ENCODE data around the gene GPX7. TPM values are rescaled to one million over a fixed set of nuclear protein-coding genes. Genes with fewer than 3 reads are reported as not detected.

GPX7 gene
- total RNA-seq, 1 experiment from 2014 or later: 25.2 TPM

- no peaks in the 10 kb centered on the region for H3K27me3 ChIP-seq (replicated peaks; ENCODE audit: insufficient read depth, low read depth, low read length, poor library complexity)
- TF ChIP-seq EZH2 (IDR thresholded peaks at IDR 0.05; ENCODE audit: borderline replicate concordance, low read depth, low read length, poor library complexity, severe bottlenecking) (no peak), CTCF (conservative IDR thresholded peaks at IDR 0.05; ENCODE audit: low read depth, low read length) (no peak)
- no peaks in the 10 kb centered on the region for H3K9me3 ChIP-seq (ENCODE audit: low read depth, low read length, poor library complexity, severe bottlenecking)
- ChIA-PET CTCF (no interaction called here), POLR2A (ENCODE audit: low non-redundant PET) (no interaction called here)
- no peak for DNase-seq (ENCODE audit: low spot score)
- no peaks in the 10 kb centered on the region for H3K36me3 ChIP-seq (ENCODE audit: insufficient read depth, low read length, poor library complexity, severe bottlenecking)
- intact Hi-C loops (cut with micrococcal nuclease; ENCODE audit: unreplicated experiment): no loop called here
- H3K27ac ChIP-seq (ENCODE audit: low read depth, low read length, poor library complexity, severe bottlenecking): no peak overlapping the region
- BruUV-seq (replicated peaks): no TSS peak
- H3K4me3 ChIP-seq (ENCODE audit: low read depth, low read length, poor library complexity, severe bottlenecking): no peak overlapping the region
- H3K4me1 ChIP-seq (ENCODE audit: insufficient read depth, low read length, poor library complexity, severe bottlenecking): no peaks in the 10 kb centered on the region
These were observed 20.0 kb upstream of the GPX7 start for GRCh38 chr1:52582116-52582696.

- DNase-seq (ENCODE audit: low spot score): no peak
- no peak overlapping the region for H3K27ac ChIP-seq (ENCODE audit: low read depth, low read length, poor library complexity, severe bottlenecking)
- ChIA-PET CTCF (interaction anchor here (0.6 kb wide), 1 partner anchor 9 kb away, joined by 3 read pairs; no protein-coding TSS in a partner anchor), POLR2A (ENCODE audit: low non-redundant PET) (no interaction called here)
- H3K36me3 ChIP-seq (ENCODE audit: insufficient read depth, low read length, poor library complexity, severe bottlenecking): no peaks in the 10 kb centered on the region
- H3K4me3 ChIP-seq (ENCODE audit: low read depth, low read length, poor library complexity, severe bottlenecking): no peak overlapping the region
- no TSS peak for BruUV-seq (replicated peaks)
- H3K27me3 ChIP-seq (replicated peaks; ENCODE audit: insufficient read depth, low read depth, low read length, poor library complexity): no peaks in the 10 kb centered on the region
- intact Hi-C loops (cut with micrococcal nuclease; ENCODE audit: unreplicated experiment): no loop called here
- no peaks in the 10 kb centered on the region for H3K4me1 ChIP-seq (ENCODE audit: insufficient read depth, low read length, poor library complexity, severe bottlenecking)
- H3K9me3 ChIP-seq (ENCODE audit: low read depth, low read length, poor library complexity, severe bottlenecking): no peaks in the 10 kb centered on the region
- TF ChIP-seq CTCF (conservative IDR thresholded peaks at IDR 0.05; ENCODE audit: low read depth, low read length) (no peak), EZH2 (IDR thresholded peaks at IDR 0.05; ENCODE audit: borderline replicate concordance, low read depth, low read length, poor library complexity, severe bottlenecking) (no peak)
These were observed 16.7 kb upstream of the GPX7 start for GRCh38 chr1:52585474-52585873.

- POLR2A ChIA-PET (ENCODE audit: low non-redundant PET): no interaction called here
- Histone ChIP-seq H3K4me3 (ENCODE audit: low read depth, low read length, poor library complexity, severe bottlenecking) (no peak overlapping the region), H3K4me1 (ENCODE audit: insufficient read depth, low read length, poor library complexity, severe bottlenecking) (no peaks in the 10 kb centered on the region), H3K9me3 (ENCODE audit: low read depth, low read length, poor library complexity, severe bottlenecking) (no peaks in the 10 kb centered on the region), H3K27ac (ENCODE audit: low read depth, low read length, poor library complexity, severe bottlenecking) (no peak overlapping the region), H3K27me3 (replicated peaks; ENCODE audit: insufficient read depth, low read depth, low read length, poor library complexity) (no peaks in the 10 kb centered on the region), H3K36me3 (ENCODE audit: insufficient read depth, low read length, poor library complexity, severe bottlenecking) (no peaks in the 10 kb centered on the region)
- intact Hi-C loops (cut with micrococcal nuclease; ENCODE audit: unreplicated experiment): no loop called here
- TF ChIP-seq CTCF (conservative IDR thresholded peaks at IDR 0.05; ENCODE audit: low read depth, low read length) (no peak), EZH2 (IDR thresholded peaks at IDR 0.05; ENCODE audit: borderline replicate concordance, low read depth, low read length, poor library complexity, severe bottlenecking) (no peak)
- CTCF ChIA-PET: no interaction called here
- BruUV-seq (replicated peaks): no TSS peak
- DNase-seq (ENCODE audit: low spot score): no peak
These were observed 14.1 kb upstream of the GPX7 start for GRCh38 chr1:52588027-52588426.

All from A673 (cell line).